ENCODE results near the gene BTBD7.
A peak's percentile ranks its signal among the peaks of the same experiment; 100 is the strongest.
"Not testable (repeated sequence)": the region's sequence is repeated elsewhere in the genome, so short reads cannot be mapped to it uniquely, and the experiment has no call there.

The BTBD7 gene

DNA sequence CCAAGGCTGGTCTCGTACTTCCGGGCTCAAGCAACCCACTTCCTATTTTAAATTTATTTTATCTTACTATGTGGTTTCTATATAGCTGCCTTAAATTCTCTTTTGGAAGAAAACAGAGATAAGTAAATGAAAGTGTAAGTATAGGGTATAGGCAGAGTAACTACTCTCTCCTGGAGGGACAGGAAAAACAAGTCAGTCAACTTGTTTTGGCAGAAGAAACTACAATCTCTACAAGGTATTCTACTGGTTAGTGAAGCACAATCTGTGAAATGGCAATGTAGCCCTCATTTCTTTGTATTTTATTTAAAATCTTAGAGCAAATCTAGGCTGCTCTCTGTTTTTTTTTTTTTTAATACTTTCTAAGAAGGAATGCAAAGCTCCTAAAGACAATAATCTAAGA lies 70.4 kb downstream of the BTBD7 start:
- peak overlapping the region; percentile 15; the same call in 1 of the 2 replicates for H3K27ac ChIP-seq
- no peak for TF ChIP-seq CTCF (conservative IDR thresholded peaks at IDR 0.05)

GRCh38 chr14:93249128-93249831 lies 83.6 kb downstream of the BTBD7 start:
- no peak overlapping the region for H3K27ac ChIP-seq
- no peak for TF ChIP-seq CTCF (conservative IDR thresholded peaks at IDR 0.05)

DNA sequence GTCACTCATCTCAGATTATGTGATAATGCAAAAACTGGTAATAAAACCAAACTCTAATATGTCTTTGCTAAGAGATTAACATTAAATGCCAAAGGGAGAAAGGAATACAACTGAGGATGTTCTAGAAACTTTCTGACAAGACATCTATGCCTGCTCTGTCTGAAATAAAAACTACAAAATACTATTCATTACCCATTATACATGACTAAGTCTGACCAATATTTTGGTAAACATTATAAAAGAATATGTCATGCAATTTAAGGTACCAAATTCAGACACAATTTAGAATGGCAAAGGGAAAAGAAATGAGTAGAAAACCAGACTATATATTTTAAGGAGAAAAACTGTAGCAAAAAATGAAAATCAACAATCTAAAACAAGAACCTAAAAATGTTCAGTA lies 86.3 kb downstream of the BTBD7 start:
- no peak overlapping the region for H3K27ac ChIP-seq
- TF ChIP-seq CTCF (conservative IDR thresholded peaks at IDR 0.05), result no peak

GRCh38 chr14:93245764-93246420 lies 86.9 kb downstream of the BTBD7 start:
- TF ChIP-seq CTCF (conservative IDR thresholded peaks at IDR 0.05), result no peak
- H3K27ac ChIP-seq, result no peak overlapping the region

DNA sequence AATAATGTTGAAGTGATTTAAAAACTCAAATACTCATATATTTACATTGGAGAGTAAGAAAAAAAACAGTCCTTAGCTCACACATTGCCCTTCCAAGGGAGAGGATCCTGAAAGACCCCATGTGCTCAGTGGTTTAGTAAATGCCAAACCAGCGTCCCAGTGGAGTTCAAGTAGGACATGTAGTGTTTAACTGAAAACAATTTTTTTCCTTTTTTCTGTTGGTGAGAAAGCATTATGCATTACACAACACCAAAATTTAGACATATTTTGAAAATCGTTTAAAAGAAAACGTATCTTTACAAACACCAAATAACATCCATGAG lies 92.2 kb downstream of the BTBD7 start:
- no peak overlapping the region for H3K27ac ChIP-seq
- TF ChIP-seq CTCF (conservative IDR thresholded peaks at IDR 0.05), result no peak

DNA sequence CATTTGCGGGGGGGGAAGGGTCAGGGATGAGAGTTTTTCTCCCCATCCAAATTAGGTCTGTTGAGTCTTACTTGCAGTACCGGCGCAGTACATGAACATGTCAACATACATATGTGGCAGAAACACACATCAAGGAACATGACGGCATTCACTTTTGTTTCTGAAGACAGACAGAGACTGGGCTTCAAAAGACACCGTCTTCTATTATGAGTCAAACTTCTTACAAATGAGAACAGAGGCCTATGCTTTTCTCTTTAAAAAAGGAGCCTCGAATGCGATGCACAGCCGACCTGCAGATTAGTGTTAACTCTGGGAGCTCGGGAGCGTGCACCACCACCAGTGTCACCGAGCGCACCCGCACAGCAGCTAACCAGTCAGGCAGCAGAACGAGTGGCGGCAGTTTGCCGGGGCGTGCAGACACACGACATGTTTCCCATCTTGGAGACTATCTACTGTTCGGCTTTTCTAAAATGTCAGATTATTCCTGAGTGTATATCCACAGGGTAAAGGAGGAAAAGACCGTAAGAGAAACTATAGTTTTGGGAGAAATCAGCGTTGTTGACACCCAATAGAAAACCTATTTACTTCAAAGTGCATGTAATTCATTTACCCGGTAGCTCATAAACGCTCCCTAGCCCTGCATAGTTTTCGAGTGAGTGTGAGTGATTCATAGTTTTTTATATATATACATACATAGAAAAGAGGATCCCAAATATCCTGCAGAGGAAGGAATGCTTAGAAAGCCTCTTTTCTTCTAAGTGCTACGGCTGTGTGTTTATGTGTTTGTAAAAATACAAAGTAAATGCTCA lies 92.8 kb downstream of the BTBD7 start:
- TF ChIP-seq CTCF (conservative IDR thresholded peaks at IDR 0.05), result no peak
- no peak overlapping the region for H3K27ac ChIP-seq

GRCh38 chr14:93234798-93235197 lies 98.0 kb downstream of the BTBD7 start:
- no peak overlapping the region for H3K27ac ChIP-seq
- no peak for TF ChIP-seq CTCF (conservative IDR thresholded peaks at IDR 0.05)

DNA sequence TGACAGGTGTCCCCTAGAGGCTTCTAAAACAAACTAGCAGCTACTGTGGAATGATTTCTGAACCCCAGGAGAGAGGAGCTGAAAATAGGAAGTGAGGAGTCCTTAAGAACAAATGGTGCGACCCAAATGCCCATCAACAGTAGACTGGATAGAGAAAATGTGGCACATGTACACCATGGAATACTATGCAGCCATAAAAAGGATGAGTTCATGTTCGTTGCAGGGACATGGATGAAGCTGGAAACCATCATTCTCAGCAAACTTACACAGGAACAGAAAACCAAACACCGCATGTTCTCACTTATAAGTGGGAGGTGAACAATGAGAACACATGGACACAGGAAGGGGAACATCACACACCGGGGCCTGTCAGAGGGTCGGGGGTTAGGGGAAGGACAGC lies 99.8 kb downstream of the BTBD7 start:
- H3K27ac ChIP-seq, result not testable (repeated sequence)

Data from VCaP (cell line).